GDM1 (cell line): ENCODE data around the gene C10orf90.
A peak's percentile ranks its signal among the peaks of the same experiment; 100 is the strongest.

Experiments
- DNase-seq: peaks from one replicate; lab custom pipeline; 2025; lab: John Stamatoyannopoulos, UW

C10orf90 gene

DNA sequence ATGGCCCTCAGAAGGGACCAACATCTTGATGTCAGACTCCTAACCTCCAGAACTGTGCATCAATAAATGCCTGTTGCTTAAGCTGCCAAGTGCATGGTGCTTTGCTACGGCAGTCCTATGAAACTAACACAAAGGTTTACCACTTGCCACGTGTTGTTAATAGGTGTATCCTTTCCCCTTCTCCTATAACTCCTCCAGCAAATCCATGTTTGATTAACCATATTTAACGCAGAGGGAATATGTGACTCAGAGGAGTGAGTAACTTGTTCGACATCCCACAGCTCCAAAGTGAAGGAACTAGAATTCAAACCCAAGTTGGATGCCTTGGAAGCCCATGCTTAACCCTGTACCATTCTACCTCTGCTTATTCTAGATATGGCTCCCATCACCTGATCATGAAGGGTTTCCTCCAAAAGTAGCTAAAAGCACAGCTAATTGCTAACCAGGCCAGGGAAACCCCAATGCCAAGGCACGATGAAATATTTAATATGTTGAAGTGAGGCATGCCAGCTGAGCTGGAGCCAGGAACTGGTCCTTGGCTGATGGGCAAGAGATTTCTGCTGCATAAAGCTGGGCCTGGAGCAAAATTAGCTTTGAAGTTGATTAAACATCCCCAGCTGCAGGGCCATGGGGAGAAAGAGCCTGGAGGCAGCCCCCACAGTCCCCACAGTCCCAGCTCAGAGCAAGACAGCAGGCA, 131.9 kb downstream of the C10orf90 start:
- DNase-seq = no peak

DNA sequence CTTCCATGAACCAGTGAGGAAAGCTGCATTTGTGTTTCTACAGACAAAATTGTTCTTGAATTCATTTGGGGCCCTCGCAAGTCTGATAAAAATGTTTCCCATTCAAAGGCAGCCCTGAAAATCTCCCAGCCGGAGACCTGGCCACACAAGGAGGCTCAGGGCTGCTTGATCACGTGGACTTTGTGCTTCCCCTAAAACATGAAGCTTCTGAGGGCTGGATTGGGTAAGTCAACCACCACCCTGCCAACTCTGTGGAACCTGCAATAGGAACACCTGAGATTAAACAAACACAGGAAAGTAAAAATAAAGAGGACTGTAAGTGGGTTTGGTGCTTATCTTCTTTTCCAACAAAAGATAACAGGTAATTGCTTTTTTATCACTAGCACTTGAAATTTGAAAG, 133.8 kb downstream of the C10orf90 start:
- DNase-seq = no peak

DNA sequence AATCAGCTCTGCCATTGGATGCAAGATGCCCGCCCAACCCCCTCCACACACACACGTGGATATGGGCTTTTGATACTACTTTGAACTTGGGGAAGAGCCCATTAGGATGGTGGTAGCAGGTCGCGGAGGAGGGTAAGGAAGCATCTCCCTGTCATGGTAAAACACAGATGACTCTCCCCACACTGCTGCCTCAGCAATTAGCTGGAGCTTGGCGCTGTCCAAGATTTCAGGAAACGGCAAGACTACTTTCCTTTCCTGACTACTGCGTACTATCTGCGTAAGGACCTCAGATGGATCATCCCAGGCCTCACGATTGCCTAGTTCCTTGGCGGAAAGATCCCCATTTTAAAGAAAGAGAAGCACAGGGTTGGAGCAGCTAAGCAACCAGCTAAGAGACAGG, 134.3 kb downstream of the C10orf90 start:
- DNase-seq = no peak

DNA sequence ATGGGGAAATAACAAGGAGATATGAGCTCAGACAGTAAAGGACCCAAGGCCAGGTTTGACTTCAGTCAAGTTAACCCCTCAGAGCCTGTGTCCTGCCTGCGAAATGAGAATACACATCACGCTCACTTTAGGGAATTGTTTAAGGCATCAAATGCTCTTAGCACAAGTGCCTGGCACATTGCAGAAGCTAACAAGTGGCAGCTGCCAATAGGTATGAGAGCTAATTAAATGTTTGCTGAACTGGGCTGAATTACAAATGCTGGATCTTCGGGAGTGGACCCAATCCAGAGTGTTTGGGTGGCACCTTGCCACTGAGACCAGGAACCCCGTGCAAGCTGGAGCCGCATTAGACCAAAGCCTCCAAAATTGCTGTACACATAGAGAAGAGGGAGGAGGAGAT, 136.8 kb downstream of the C10orf90 start:
- no peak for DNase-seq

- DNase-seq = no peak
Measured at GRCh38 chr10:126528315-126528835, 142.1 kb downstream of the C10orf90 start.

DNA sequence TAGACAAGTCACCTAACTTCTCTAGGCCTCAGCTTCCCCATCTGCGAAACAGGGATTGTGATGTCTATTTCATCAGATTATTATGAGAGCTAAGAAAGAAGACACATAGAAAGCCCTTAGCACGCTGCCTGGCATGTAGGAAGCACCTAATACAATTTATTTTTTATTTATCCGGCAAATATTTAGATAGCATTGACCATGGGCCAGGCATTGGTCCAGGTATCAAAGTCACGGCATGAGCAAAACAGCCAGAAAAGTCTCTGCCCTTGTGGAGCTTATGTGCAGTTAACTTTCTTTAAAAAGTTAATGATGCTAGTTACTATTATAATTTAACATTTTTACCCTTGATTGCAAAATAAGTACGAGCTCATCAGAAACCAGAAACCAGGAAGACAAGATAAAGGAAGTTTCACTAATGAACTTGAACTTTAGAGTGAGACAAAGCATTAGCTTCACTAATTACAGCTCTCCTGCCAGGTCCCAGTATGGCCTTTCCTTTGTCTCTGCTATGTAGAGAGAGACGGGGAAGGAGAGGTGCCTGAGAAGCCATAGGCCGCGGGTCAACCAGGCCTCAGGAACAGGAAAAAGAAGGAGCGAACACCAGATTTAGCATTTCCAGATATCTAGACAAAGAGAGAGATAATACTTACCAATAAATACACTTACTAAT, 142.7 kb downstream of the C10orf90 start:
- DNase-seq = no peak

DNA sequence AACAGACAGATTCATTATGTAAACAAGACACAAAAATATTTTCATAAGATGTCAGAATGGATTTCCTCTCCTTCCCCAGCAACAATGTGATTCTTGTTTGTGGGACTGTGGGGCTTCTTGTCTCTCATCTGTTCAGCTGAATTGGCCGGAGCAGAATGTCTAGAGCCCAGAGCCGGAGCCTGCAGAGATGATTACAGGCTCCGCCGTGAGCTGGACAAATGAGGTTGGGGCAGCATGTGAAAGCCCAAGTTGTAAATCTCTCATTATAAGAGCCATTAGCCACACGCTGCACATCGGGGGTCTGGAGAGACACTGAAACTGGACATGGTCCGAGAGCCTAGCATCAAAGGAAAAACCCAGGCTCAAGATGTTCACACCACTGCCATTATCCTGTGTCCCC, 145.2 kb downstream of the C10orf90 start:
- DNase-seq = no peak

DNA sequence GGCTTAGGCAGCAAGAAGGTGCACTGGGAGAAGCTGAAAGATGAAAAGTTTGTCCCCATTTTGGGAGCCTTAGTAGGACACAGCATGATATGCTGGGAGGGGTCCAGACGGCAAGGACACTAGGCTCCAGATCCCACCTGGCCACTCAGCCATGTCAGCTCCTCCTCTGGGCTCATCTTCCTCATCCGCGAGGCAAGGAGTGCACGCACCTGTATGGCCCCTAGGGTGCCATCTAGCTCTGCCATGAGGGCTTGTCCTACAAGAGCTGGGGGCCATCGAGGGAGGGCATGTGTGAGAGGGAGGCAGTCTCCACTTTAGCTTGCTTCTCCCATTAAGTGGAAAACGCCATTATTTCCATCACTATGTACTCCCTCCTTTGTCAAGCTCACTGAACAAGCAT, 146.0 kb downstream of the C10orf90 start:
- no peak for DNase-seq

DNA sequence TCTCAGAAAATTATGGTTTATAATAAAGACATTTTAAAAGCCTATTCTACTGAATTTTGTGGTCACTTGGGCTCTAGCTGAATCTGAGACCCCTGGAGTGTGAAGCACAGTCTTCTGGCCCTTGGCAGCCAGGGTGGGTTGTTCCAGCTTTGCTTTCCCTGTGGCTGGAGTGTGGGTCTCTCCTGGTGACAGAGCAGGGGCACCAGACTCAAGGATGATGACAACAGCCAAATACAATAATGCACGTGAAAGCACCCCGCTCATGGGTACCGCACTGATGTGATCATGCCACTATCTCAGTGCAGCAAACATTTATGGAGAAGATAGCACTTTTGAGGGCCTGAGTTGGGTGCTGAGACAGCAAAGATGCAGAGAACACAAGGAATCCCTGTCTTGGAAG, 147.4 kb downstream of the C10orf90 start:
- no peak for DNase-seq

- no peak for DNase-seq
Measured at GRCh38 chr10:126521399-126521798, 149.1 kb downstream of the C10orf90 start.

- no peak for DNase-seq
Measured at GRCh38 chr10:126520751-126521317, 149.7 kb downstream of the C10orf90 start.

DNA sequence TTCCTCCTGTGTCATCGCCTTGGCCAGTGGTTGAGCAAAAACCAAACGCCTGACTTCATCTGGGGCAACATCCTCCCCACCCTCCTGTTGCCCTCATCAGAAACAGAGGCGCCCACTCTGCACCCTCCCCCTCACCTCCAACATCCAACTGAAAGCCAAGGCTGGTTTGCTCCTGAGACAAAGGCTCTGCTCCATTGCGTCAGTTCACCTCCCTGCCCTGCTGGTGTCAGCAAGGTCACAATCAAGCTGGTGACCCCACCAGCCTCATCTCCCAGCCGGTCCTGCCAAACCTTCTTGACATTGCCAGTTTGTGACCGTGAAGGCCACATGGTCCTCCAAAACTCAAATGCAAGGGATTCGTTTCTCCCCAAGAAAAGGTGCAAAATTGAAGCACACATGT, 150.5 kb downstream of the C10orf90 start:
- DNase-seq = no peak

GRCh38 chr10:126519185-126519584, 151.3 kb downstream of the C10orf90 start:
- no peak for DNase-seq

DNA sequence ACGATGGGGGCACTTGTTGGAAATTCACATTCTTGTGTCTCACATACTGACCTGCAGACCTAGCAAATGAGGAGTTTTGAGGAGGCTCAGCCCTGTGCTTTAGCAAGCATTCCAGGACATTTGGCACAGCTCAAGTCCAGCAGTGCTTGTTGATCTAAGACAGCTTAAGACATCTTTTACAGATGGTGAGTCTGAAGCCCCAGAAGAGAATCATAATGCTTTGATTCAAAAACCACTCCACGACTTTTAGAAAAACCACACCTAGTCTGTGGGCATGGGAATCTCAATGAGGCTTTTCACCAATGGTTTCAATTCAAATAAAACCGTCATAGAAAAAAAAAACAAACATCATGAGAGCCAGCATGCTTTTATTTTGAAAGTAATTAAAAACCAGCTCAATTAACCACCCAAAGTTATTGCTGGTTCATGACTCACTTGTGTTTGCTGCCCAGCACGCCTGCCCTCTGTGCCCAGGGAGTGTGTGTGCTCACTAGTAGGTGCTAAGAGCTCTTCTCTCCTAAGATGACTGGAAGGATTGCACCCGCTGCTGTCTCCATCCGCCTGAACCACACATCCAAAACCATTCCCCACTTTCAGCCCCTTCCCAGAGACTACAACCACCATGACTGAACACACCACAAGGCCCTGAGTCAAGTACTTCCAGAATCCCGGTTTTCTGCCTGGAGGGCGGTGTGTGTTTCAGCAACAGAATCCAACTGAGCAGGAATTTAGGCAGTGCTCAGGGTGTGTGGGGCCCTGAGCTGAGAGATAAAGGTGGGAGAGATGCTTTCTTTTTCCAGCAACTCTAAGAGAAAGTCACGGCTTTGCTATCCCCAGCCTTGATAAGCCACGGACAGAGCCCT, 152.0 kb downstream of the C10orf90 start:
- no peak for DNase-seq

DNA sequence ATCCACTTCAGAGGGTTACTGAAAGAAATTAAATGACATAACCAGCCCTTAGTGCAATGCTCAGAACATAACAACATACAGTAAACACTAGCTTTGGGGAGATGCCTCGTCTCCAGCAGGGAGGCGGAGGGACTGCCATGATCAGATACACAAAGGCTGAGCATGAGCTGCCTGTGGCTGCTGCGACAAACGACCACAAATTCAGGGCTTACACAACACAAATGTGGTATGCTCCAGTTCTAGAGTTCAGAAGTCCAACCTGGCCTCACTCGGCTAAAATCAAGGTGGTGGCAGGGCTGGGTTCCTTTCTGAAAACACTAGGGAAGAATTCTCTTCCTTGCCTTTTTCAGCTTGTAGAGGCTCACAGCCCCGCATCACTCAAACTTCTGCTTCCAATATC, 154.0 kb downstream of the C10orf90 start:
- no peak for DNase-seq

- no peak for DNase-seq
Measured at GRCh38 chr10:126511917-126512479, 158.5 kb downstream of the C10orf90 start.

- no peak for DNase-seq
Measured at GRCh38 chr10:126509182-126509581, 161.3 kb downstream of the C10orf90 start.

- no peak for DNase-seq
Measured at GRCh38 chr10:126508535-126509040, 161.9 kb downstream of the C10orf90 start.

- no peak for DNase-seq
Measured at GRCh38 chr10:126504761-126505112, 165.8 kb downstream of the C10orf90 start.

GRCh38 chr10:126504063-126504760, 166.3 kb downstream of the C10orf90 start:
- peak; percentile 16 for DNase-seq

DNA sequence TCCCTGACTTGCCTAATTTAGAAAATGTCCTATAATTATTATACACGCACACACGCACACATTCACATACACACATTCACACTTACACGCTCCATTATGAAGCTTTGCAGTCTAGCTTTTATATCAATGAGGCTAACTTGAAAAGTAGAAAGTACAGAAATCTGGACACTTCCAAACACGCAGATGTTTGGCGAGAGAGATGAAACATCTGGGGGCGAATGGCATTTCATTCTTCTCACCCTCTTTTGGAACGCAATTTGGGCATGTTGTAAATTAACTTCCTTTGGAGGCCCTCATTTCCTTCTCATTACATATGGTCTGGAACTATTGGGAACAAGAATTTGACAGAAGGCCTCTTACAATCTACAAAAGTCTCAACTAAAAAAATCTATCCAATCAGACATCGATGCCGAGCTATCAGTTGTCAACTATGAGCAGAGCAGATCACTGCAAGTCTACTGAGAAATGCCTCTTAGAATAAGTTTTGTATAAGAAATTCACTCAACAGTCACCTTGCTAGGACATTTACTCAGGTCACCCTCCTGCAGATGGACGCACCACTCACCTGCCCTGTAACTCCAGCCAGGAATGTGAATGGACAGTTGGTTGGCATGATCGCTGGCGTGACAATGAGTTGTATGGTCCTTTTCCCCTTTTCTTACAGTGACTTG, 167.0 kb downstream of the C10orf90 start:
- no peak for DNase-seq
